IMR-90 (cell line): ENCODE measurements around the gene RRP1B. TPM values are rescaled to one million over a fixed set of nuclear protein-coding genes. Genes with fewer than 3 reads are reported as not detected.

ENCODE experiments used
- ATAC-seq: fragments of 200-7000 bp; cut with Tn5 transposase; 2 replicates; pipeline ENCODE4 v1.9.1; 2020; ENCODE audit warnings: low read depth, mild to moderate bottlenecking, moderate library complexity
- BruUV-seq: library from RNA; stranded (reverse); fragments of 400-500 nt; replicated peaks from 2 replicates; lab custom pipeline; 2021; lab: Mats Ljungman, UMichigan
- CTCF ChIA-PET: fragments of 300-600 bp; formaldehyde crosslinking; extraction: SDS; loops from one replicate; lab custom pipeline; 2021; ENCODE audit warnings: antibody characterized with exemption; lab: Yijun Ruan, JAX
- POLR2A ChIA-PET: fragments of 300-600 bp; sonication (Branson Sonifier 250); formaldehyde crosslinking; loops from one replicate; lab custom pipeline; 2022; ENCODE audit warnings: antibody characterized with exemption; ENCODE audit not compliant: unreplicated experiment; lab: Charles Lee
- DNase-seq: peaks from one replicate; pipeline ENCODE4 v3.0.0; 2013
- H2AFZ ChIP-seq: replicated peaks from 2 replicates; pipeline ENCODE3; 2013; ENCODE audit warnings: low read length, mild to moderate bottlenecking; ENCODE audit not compliant: poor library complexity
- H2AK5ac ChIP-seq: 2 replicates; pipeline ENCODE4 v1.6.1; 2013; ENCODE audit warnings: low read depth, low read length, inconsistent platforms
- H2AK9ac ChIP-seq: replicated peaks from 2 replicates; pipeline ENCODE3; 2013; ENCODE audit warnings: mild to moderate bottlenecking, low read depth, low read length, moderate library complexity; ENCODE audit not compliant: poor library complexity
- H2BK120ac ChIP-seq: 2 replicates; pipeline ENCODE4 v1.6.1; 2013; ENCODE audit warnings: low read depth, low read length, inconsistent platforms
- H2BK15ac ChIP-seq: 3 replicates; pipeline ENCODE4 v1.6.1; 2013; ENCODE audit warnings: low read depth, low read length, inconsistent platforms
- H2BK20ac ChIP-seq: 2 replicates; pipeline ENCODE4 v1.6.1; 2013; ENCODE audit warnings: low read depth, mild to moderate bottlenecking, inconsistent platforms, low read length, moderate library complexity
- H2BK5ac ChIP-seq: 2 replicates; pipeline ENCODE4 v1.6.1; 2013; ENCODE audit warnings: mild to moderate bottlenecking, low read depth, low read length, inconsistent platforms; ENCODE audit not compliant: poor library complexity, severe bottlenecking
- H3K14ac ChIP-seq: replicated peaks from 2 replicates; pipeline ENCODE4 v1.6.1; 2013; ENCODE audit warnings: low read depth, low read length, inconsistent platforms
- H3K18ac ChIP-seq: 2 replicates; pipeline ENCODE4 v1.6.1; 2013; ENCODE audit warnings: low read depth, low read length, control low read depth
- H3K23ac ChIP-seq: 2 replicates; pipeline ENCODE4 v1.6.1; 2013; ENCODE audit warnings: low read depth, low read length, inconsistent platforms
- H3K27ac ChIP-seq: 2 replicates; pipeline ENCODE4 v1.5.1; 2013; ENCODE audit warnings: mild to moderate bottlenecking, control low read depth, low read length; ENCODE audit not compliant: insufficient read depth
- H3K27me3 ChIP-seq: 2 replicates; pipeline ENCODE4 v1.6.1; 2013; ENCODE audit warnings: low read length; ENCODE audit not compliant: control insufficient read depth, insufficient read depth
- H3K36me3 ChIP-seq: 2 replicates; pipeline ENCODE4 v1.6.1; 2013; ENCODE audit warnings: low read length, mixed read lengths; ENCODE audit not compliant: control insufficient read depth, insufficient read depth
- H3K4ac ChIP-seq: 2 replicates; pipeline ENCODE4 v1.6.1; 2013; ENCODE audit warnings: low read depth, low read length, inconsistent platforms
- H3K4me1 ChIP-seq: 2 replicates; pipeline ENCODE4 v1.6.1; 2013; ENCODE audit warnings: low read length, mixed read lengths; ENCODE audit not compliant: control insufficient read depth, insufficient read depth
- H3K4me2 ChIP-seq: 2 replicates; pipeline ENCODE4 v1.6.1; 2013; ENCODE audit warnings: low read depth, mild to moderate bottlenecking, control low read depth, low read length, moderate library complexity
- H3K4me3 ChIP-seq: 2 replicates; pipeline ENCODE4 v1.5.1; 2013; ENCODE audit warnings: low read depth, mild to moderate bottlenecking, control low read depth, low read length, moderate library complexity; ENCODE audit not compliant: insufficient read depth
- H3K56ac ChIP-seq: 2 replicates; pipeline ENCODE4 v1.6.1; 2013; ENCODE audit warnings: low read length, inconsistent platforms; ENCODE audit not compliant: insufficient read depth; ENCODE audit errors: extremely low read depth
- H3K79me1 ChIP-seq, 2 experiments: 2 replicates each; pipeline ENCODE4 v1.6.1; 2013; ENCODE audit warnings: low read length in 2 of 2, inconsistent platforms in 1 of 2, low read depth in 1 of 2
- H3K9ac ChIP-seq: 2 replicates; pipeline ENCODE4 v1.6.1; 2013; ENCODE audit warnings: low read depth, low read length, control low read depth
- H3K9me1 ChIP-seq: 2 replicates; pipeline ENCODE4 v1.6.1; 2013; ENCODE audit warnings: low read length, inconsistent platforms; ENCODE audit not compliant: insufficient read depth
- H3K9me3 ChIP-seq: 2 replicates; pipeline ENCODE4 v1.6.1; 2013; ENCODE audit warnings: low read length; ENCODE audit not compliant: control insufficient read depth, insufficient read depth
- H4K20me1 ChIP-seq: 2 replicates; pipeline ENCODE4 v1.6.1; 2013; ENCODE audit warnings: low read length, inconsistent platforms; ENCODE audit not compliant: insufficient read depth
- H4K5ac ChIP-seq: 2 replicates; pipeline ENCODE4 v1.6.1; 2013; ENCODE audit warnings: mild to moderate bottlenecking, low read depth, low read length, control low read depth
- H4K8ac ChIP-seq, 2 experiments: 2 replicates each; pipeline ENCODE4 v1.6.1; 2013; ENCODE audit warnings: low read depth in 2 of 2, low read length in 2 of 2, control low read depth in 1 of 2, inconsistent platforms in 1 of 2
- H4K91ac ChIP-seq: 2 replicates; pipeline ENCODE4 v1.6.1; 2013; ENCODE audit warnings: low read depth, low read length, inconsistent platforms; ENCODE audit not compliant: insufficient read depth
- CEBPB ChIP-seq: IDR thresholded peaks from 2 replicates; pipeline ENCODE4 v1.6.1; 2012; ENCODE audit warnings: low read depth, low read length, improper control_type of control experiment
- MAZ ChIP-seq: IDR thresholded peaks from 2 replicates; pipeline ENCODE4 v1.6.1; 2012; ENCODE audit warnings: low read depth, mild to moderate bottlenecking, low read length, improper control_type of control experiment, moderate library complexity, borderline replicate concordance
- POLR2A ChIP-seq: IDR thresholded peaks from 2 replicates; pipeline ENCODE4 v1.6.1; 2012; ENCODE audit warnings: mild to moderate bottlenecking, low read depth, low read length
- RAD21 ChIP-seq: IDR thresholded peaks from 2 replicates; pipeline ENCODE4 v1.6.1; 2012; ENCODE audit warnings: low read length, improper control_type of control experiment
- RFX5 ChIP-seq: IDR thresholded peaks from 2 replicates; pipeline ENCODE4 v1.8.0; 2012; ENCODE audit warnings: low read depth, mild to moderate bottlenecking, low read length, moderate library complexity
- SMC3 ChIP-seq: fragments of 150-350 bp; IDR thresholded peaks from 2 replicates; pipeline ENCODE4 v1.6.1; 2016; ENCODE audit warnings: low read depth, mild to moderate bottlenecking, antibody characterized with exemption, low read length, moderate library complexity
- WGBS, 2 experiments: methylation state at CpG; one replicate each; pipeline versions ENCODE4 v1.1.5 to v1.1.7; 2013; ENCODE audit warnings: missing lambda C conversion rate in 2 of 2; ENCODE audit not compliant: insufficient read length in 1 of 2; ENCODE audit errors: extremely low coverage in 2 of 2; 5-methylcytosine and 5-hydroxymethylcytosine counted together
- dilution Hi-C: fragments of 300-500 bp; cut with HindIII; formaldehyde crosslinking; loops from one replicate; pipeline ENCODE4 v1.14.3; 2018; ENCODE audit warnings: low sequenced_read_pairs; ENCODE audit not compliant: unreplicated experiment
- in situ Hi-C: fragments of 300-500 bp; cut with MboI; formaldehyde crosslinking; loops from 3 replicates; pipeline ENCODE4 v1.14.3; 2019; ENCODE audit warnings: low sequenced_read_pairs, inconsistent platforms, mixed read lengths
- intact Hi-C: fragments of 100-400 bp; cut with micrococcal nuclease; formaldehyde crosslinking; loops from 2 replicates; pipeline ENCODE4 v1.10.0; 2022
- polyA plus RNA-seq, 3 experiments: library from polyadenylated mRNA; depleted of rRNA; stranded (reverse); fragments of >200 nt; gene quantifications; 2 replicates each; pipeline ENCODE4 v1.2.3, GENCODE V29; 2012; ENCODE audit warnings: low replicate concordance in 1 of 3
- total RNA-seq: library from RNA; depleted of rRNA; stranded (reverse); fragments of >200 nt; gene quantifications from 2 replicates; pipeline ENCODE4 v1.2.3, GENCODE V29; 2012
- TF ChIP-seq, protein P1 (sequence below): conservative IDR thresholded peaks from 2 replicates; pipeline ENCODE4 v1.5.1; 2012; ENCODE audit warnings: mild to moderate bottlenecking, low read depth, low read length, improper control_type of control experiment

RRP1B gene
- total and polyA plus RNA-seq, 2 of the 4 experiments (the other 2 are of a cell fraction): 11.1 to 16.1 TPM

DNA sequence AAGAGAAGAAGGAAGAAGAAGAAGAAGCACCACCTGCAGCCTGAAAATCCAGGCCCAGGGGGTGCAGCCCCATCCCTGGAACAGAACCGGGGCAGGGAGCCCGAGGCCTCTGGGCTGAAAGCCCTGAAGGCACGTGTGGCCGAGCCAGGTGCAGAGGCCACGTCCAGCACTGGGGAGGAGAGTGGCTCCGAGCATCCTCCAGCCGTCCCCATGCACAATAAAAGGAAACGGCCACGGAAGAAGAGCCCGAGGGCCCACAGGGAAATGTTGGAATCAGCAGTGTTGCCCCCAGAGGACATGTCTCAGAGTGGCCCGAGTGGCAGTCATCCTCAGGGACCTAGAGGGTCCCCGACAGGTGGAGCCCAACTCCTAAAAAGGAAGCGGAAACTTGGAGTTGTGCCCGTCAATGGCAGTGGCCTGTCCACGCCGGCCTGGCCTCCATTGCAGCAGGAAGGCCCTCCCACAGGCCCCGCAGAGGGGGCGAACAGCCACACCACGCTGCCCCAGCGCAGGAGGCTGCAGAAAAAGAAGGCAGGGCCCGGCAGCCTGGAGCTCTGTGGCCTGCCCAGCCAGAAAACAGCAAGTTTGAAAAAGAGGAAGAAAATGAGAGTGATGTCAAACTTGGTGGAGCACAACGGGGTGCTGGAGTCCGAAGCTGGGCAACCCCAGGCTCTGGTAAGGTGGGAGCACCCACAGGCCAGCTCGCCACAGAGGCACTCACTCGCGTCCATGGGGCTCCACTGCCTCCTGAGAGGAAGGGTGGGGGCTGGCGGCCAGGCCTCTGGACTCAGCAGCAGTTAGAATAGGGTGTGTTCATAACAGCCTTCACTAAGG, 28.4 kb downstream of the RRP1B start:
- WGBS, 2 experiments: 90% methylated on average over 17 of the region's 27 CpGs; no CpG with 5 or more reads in 1 of the 2 experiments

More for the DNA sequence above, 28.4 kb downstream of the RRP1B start:
- Histone ChIP-seq H3K14ac (no peak overlapping the region), H3K79me1 (0 out of 4 replicates have a peak, but pooled peaks cover 0 to 3% of the 10 kb centered on the region in 2 experiments), H3K23ac (no peak overlapping the region), H2BK120ac (no peak overlapping the region), H2AK9ac (peak overlapping the region; percentile 65), H3K4ac (no peak overlapping the region), H3K18ac (no peak overlapping the region), H4K8ac (no peak overlapping the region), H3K4me2 (no peak overlapping the region), H3K56ac (no peak overlapping the region), H2AFZ (no peak overlapping the region), H3K27me3 (no peaks in the 10 kb centered on the region), H3K4me3 (no peak overlapping the region), H3K9ac (no peak overlapping the region), H2BK20ac (no peak overlapping the region), H3K27ac (no peak overlapping the region), H3K9me3 (no peaks in the 10 kb centered on the region), H3K9me1 (no peaks in the 10 kb centered on the region; the same call in 1 of the 2 replicates), H4K5ac (no peak overlapping the region), H2BK5ac (no peak overlapping the region), H2AK5ac (no peak overlapping the region), H4K20me1 (no peaks in the 10 kb centered on the region), H3K36me3 (peaks cover 68% of the 10 kb centered on the region), H2BK15ac (no peak overlapping the region), H4K91ac (no peak overlapping the region), H3K4me1 (no peaks in the 10 kb centered on the region)
- intact Hi-C loops (no loop called here), in situ Hi-C loops (no loop called here), dilution Hi-C loops (no loop called here)
- ChIA-PET CTCF (no interaction called here), POLR2A (no interaction called here)
- no peak for TF ChIP-seq POLR2A
- no peak for TF ChIP-seq MAZ
- TF ChIP-seq, protein P1, sequence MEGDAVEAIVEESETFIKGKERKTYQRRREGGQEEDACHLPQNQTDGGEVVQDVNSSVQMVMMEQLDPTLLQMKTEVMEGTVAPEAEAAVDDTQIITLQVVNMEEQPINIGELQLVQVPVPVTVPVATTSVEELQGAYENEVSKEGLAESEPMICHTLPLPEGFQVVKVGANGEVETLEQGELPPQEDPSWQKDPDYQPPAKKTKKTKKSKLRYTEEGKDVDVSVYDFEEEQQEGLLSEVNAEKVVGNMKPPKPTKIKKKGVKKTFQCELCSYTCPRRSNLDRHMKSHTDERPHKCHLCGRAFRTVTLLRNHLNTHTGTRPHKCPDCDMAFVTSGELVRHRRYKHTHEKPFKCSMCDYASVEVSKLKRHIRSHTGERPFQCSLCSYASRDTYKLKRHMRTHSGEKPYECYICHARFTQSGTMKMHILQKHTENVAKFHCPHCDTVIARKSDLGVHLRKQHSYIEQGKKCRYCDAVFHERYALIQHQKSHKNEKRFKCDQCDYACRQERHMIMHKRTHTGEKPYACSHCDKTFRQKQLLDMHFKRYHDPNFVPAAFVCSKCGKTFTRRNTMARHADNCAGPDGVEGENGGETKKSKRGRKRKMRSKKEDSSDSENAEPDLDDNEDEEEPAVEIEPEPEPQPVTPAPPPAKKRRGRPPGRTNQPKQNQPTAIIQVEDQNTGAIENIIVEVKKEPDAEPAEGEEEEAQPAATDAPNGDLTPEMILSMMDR: no peak
- no peak for TF ChIP-seq RFX5
- no peak for TF ChIP-seq RAD21
- TF ChIP-seq CEBPB: no peak
- TF ChIP-seq SMC3: no peak
- BruUV-seq: no TSS peak
- no peak for ATAC-seq
- DNase-seq: no peak
